DOHH2 (cell line): ENCODE data around the gene SVIL.

Source experiments
- H3F3A ChIP-seq: fragments of 200-600 bp; sonication (generic), shearing (Covaris generic); 2 replicates; pipeline ENCODE4 v1.6.0; 2016; ENCODE audit warnings: antibody characterized with exemption, mild to moderate bottlenecking; ENCODE audit not compliant: control insufficient read depth, insufficient read depth
- H3K27ac ChIP-seq: fragments of 200-600 bp; sonication (generic); 2 replicates; pipeline ENCODE4 v1.5.1; 2014; ENCODE audit warnings: low read depth, mild to moderate bottlenecking, low read length, moderate library complexity
- H3K27me3 ChIP-seq: fragments of 200-600 bp; sonication (generic); 2 replicates; pipeline ENCODE4 v1.6.1; 2014; ENCODE audit warnings: mild to moderate bottlenecking, low read length, mixed read lengths; ENCODE audit not compliant: control insufficient read depth
- H3K36me3 ChIP-seq: fragments of 200-600 bp; sonication (generic); 2 replicates; pipeline ENCODE4 v1.6.1; 2014; ENCODE audit warnings: mild to moderate bottlenecking, low read length, moderate library complexity, mixed read lengths; ENCODE audit not compliant: control insufficient read depth
- H3K4me1 ChIP-seq: fragments of 200-600 bp; sonication (generic); 2 replicates; pipeline ENCODE4 v1.6.1; 2014; ENCODE audit warnings: mild to moderate bottlenecking, low read length, mixed read lengths; ENCODE audit not compliant: control insufficient read depth
- H3K4me2 ChIP-seq: fragments of 200-600 bp; sonication (generic); 2 replicates; pipeline ENCODE4 v1.6.0; 2014; ENCODE audit warnings: mild to moderate bottlenecking, low read length, moderate library complexity
- H3K4me3 ChIP-seq: fragments of 200-600 bp; sonication (generic); 2 replicates; pipeline ENCODE4 v1.5.1; 2014; ENCODE audit warnings: mild to moderate bottlenecking, low read length, mixed read lengths
- H3K79me2 ChIP-seq: fragments of 200-600 bp; sonication (generic); 2 replicates; pipeline ENCODE4 v1.6.1; 2014; ENCODE audit warnings: mild to moderate bottlenecking, low read length, mixed read lengths; ENCODE audit not compliant: control insufficient read depth
- H3K9me2 ChIP-seq: fragments of 200-600 bp; sonication (generic); replicated peaks from 2 replicates; pipeline ENCODE4 v1.6.1; 2014; ENCODE audit warnings: mild to moderate bottlenecking, low read length, mixed read lengths; ENCODE audit not compliant: control insufficient read depth
- H3K9me3 ChIP-seq: fragments of 200-600 bp; sonication (generic); 2 replicates; pipeline ENCODE4 v1.6.1; 2014; ENCODE audit warnings: antibody characterized with exemption, low read length, mixed read lengths; ENCODE audit not compliant: control insufficient read depth, insufficient read depth
- H4K20me1 ChIP-seq: fragments of 200-600 bp; sonication (generic); 2 replicates; pipeline ENCODE4 v1.6.0; 2014; ENCODE audit warnings: low read depth, mild to moderate bottlenecking, antibody characterized with exemption, low read length, moderate library complexity; ENCODE audit not compliant: control insufficient read depth, insufficient read depth
- EZH2phosphoT487 ChIP-seq: fragments of 200-600 bp; sonication (generic); IDR thresholded peaks from 2 replicates; pipeline ENCODE4 v1.6.1; 2017; ENCODE audit warnings: borderline replicate concordance, mild to moderate bottlenecking, antibody characterized with exemption, low read length, moderate library complexity, mixed read lengths
- TF ChIP-seq, protein P1 (sequence below): fragments of 200-600 bp; sonication (generic); IDR thresholded peaks from one replicate; pipeline ENCODE4 v1.5.1; 2014; ENCODE audit warnings: antibody characterized with exemption, mild to moderate bottlenecking, low read depth, low read length; ENCODE audit not compliant: poor library complexity, severe bottlenecking

The SVIL gene

DNA sequence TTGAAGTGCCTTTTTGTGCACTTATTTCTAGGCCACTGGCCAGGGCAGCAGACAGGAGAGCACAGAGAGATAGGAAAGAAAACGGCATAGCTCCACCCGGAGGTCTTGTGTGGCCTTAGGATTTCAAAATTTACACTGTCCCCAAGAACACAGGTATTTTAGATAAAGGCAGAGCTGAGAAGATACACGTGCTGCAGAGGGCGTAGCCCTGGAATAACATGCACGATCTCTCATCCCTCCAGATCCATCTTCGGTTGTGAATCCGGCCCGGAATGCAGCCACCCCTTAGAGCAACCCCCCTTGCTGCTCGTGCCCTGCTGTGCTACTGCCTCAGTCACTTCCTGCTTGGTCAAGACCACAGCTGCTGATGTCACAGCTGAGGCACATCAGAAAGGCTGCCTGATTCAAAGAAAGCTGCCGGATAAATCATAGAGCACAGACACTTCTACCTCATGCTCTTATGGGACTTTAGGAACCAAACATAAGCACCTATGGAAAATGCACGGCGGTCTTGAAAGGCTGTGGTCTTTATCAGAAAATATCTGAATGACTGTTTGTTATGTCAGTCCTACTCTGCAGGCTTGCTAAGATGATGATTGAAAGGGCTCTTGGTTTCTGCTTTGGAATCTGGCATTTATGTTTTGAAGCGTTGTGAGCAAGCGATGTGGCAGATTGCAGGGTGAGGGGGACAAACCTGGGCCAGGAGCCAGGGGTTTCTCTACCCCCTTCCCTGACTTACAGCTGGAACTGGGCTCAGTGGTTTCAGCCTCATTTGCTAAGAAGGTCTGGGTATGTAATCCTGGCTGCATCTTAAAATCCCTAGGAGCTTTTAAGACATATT lies 152.0 kb downstream of the SVIL start:
- Histone ChIP-seq H3K4me2 (peak overlapping the region; percentile 24), H3K4me3 (no peak overlapping the region), H3K9me3 (no peaks in the 10 kb centered on the region), H3F3A (no peaks in the 10 kb centered on the region), H3K79me2 (no peaks in the 10 kb centered on the region), H4K20me1 (no peaks in the 10 kb centered on the region), H3K27me3 (no peaks in the 10 kb centered on the region), H3K4me1 (peaks cover 43% of the 10 kb centered on the region), H3K27ac (no peak overlapping the region), H3K9me2 (no peaks in the 10 kb centered on the region), H3K36me3 (no peaks in the 10 kb centered on the region)
- TF ChIP-seq, protein P1, sequence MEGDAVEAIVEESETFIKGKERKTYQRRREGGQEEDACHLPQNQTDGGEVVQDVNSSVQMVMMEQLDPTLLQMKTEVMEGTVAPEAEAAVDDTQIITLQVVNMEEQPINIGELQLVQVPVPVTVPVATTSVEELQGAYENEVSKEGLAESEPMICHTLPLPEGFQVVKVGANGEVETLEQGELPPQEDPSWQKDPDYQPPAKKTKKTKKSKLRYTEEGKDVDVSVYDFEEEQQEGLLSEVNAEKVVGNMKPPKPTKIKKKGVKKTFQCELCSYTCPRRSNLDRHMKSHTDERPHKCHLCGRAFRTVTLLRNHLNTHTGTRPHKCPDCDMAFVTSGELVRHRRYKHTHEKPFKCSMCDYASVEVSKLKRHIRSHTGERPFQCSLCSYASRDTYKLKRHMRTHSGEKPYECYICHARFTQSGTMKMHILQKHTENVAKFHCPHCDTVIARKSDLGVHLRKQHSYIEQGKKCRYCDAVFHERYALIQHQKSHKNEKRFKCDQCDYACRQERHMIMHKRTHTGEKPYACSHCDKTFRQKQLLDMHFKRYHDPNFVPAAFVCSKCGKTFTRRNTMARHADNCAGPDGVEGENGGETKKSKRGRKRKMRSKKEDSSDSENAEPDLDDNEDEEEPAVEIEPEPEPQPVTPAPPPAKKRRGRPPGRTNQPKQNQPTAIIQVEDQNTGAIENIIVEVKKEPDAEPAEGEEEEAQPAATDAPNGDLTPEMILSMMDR = no peak
- no peak for TF ChIP-seq EZH2phosphoT487

DNA sequence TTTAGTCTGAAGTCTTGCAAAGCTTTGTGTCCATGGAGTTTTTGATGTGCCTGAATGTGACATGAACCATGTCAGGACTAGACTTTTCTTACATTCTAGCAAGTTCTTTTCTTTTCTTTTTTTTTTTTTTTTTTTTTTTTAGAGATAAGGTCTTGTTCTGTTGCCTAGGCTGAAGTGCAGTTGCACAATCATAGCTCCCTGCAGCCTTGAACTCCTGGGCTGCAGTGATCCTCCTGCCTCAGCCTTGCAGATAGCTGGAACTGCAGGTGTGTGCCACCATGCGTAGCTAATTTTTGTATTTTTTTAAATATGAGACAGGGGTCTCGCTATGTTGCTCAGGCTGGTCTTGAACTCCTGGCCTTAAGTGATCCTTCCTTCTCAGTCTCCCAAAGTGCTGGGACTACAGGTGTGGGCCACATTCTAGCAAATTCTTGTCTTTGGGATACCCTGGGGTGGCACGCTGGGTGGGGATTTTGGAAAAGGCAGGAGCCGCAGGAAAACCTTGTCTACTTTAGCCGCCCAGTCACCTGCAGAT lies 152.8 kb downstream of the SVIL start:
- H3K27ac ChIP-seq = no peak overlapping the region

DNA sequence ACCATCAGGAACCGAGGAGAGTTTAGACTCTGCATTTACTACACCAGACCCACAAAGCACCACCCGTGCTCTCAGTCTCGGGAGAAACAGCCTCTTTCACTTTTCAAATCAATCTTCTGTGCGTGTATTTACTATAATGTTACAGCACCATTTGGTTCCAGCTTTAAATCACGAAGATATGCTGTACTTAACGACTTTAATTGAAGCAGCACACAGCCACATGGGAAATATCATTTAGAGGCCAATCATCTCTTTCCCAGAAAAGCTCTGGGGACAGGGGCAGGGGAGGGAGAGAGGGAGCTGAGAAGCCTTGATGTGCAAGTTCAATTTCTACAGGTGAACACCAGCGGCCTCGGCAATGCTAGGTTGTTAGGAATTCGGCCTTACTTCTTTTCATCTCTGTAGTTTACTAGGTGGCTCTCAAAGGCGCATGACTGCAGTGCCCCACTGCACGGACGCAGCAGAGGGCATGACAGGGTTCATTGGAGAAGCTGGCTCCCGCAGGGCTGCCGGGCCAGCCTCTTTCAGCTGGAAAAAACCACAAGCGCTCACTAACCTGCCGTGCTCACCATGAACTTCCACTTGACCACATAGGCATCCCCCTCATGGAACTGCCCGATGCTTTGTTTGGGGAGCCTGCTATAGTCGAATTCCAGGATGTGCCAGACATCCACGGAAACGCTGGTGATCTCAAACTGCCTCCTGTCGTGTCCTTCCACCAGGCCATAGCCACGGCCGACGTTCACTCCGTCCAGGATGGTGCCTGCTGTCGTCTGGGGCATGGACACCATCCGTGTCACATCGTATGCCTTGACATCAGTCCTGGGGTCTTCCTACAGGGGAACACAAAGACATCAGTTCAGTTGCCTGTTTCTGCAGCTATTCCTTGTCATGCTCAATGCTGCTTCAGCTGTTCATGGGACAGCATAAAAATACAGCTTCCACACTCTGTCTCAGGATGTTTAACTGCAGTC lies 154.5 kb downstream of the SVIL start:
- Histone ChIP-seq H3K4me1 (peaks cover 32% of the 10 kb centered on the region), H3K4me3 (peak overlapping the region; percentile 27), H3K9me3 (no peaks in the 10 kb centered on the region), H4K20me1 (no peaks in the 10 kb centered on the region), H3K9me2 (no peaks in the 10 kb centered on the region), H3K36me3 (no peaks in the 10 kb centered on the region), H3K4me2 (peak overlapping the region; percentile 44), H3F3A (no peaks in the 10 kb centered on the region), H3K27ac (peak overlapping the region; percentile 57), H3K79me2 (no peaks in the 10 kb centered on the region), H3K27me3 (no peaks in the 10 kb centered on the region)
- TF ChIP-seq EZH2phosphoT487 = no peak
- TF ChIP-seq, protein P1 = no peak

More for the DNA sequence above, 152.8 kb downstream of the SVIL start:
- Histone ChIP-seq H3K4me1 (peaks cover 34% of the 10 kb centered on the region), H3K36me3 (no peaks in the 10 kb centered on the region), H3K4me3 (no peak overlapping the region), H3K9me3 (no peaks in the 10 kb centered on the region), H4K20me1 (no peaks in the 10 kb centered on the region), H3K9me2 (no peaks in the 10 kb centered on the region), H3K27me3 (no peaks in the 10 kb centered on the region), H3F3A (no peaks in the 10 kb centered on the region), H3K79me2 (no peaks in the 10 kb centered on the region), H3K4me2 (peak overlapping the region; percentile 24)
- no peak for TF ChIP-seq EZH2phosphoT487
- TF ChIP-seq, protein P1 = no peak
